SK-N-DZ (cell line): Measurements from ENCODE around the gene ZBTB21.
"Not testable (repeated sequence)": the region's sequence is repeated elsewhere in the genome, so short reads cannot be mapped to it uniquely, and the experiment has no call there.

Experiments used
- DNase-seq: peaks from one replicate; pipeline ENCODE4 v3.0.0-alpha.2; 2015; ENCODE audit warnings: low spot score

The ZBTB21 gene

DNA sequence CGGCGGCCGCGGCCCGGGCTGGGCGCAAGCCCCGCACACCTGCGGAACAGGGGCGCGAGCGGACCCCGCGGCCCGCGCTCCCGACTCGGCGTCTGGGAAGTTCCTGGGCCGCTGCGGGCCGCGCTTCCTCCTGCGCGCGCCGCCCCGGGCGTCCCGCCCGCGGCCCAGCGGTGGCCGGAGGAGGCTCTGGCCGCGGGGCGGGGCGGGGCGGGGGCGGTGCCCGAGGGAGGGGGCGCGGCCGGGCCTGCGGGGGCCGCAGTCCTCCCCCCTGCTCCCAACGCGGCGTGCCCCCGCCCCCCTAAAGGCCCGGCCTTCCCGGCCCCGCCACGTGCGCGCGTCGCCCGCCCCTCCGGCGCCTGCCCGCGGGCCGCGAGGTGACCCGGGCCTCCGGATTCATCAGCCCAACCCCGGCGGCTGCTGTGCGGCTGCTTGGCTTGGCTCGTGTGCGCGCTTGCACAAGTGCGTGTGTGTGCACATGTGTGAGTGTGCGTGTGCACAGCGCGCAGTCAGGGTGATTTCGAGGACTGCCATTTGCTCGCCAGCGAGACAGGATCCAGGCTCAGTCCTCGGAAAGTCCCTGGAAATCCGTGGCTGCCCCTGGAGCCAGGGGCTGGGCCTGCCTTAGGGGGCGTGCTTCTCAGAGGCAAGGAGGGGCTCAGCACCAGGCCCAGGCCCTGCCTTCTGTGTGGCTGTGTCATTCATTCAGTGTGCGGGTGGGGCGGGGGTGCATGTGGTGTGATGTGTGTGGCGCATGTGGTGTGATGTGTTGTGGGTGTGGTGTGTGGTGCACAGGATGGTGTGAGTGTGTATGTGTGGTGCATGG, 56.1 kb downstream of the ZBTB21 start, which contains the start of gene C2CD2:
Gene C2CD2 (minus strand): TSS at position 188 of the 823 bp plus-strand sequence. CDS start 370 bp downstream, outside the sequence.
- peak; percentile 73 for DNase-seq

DNA sequence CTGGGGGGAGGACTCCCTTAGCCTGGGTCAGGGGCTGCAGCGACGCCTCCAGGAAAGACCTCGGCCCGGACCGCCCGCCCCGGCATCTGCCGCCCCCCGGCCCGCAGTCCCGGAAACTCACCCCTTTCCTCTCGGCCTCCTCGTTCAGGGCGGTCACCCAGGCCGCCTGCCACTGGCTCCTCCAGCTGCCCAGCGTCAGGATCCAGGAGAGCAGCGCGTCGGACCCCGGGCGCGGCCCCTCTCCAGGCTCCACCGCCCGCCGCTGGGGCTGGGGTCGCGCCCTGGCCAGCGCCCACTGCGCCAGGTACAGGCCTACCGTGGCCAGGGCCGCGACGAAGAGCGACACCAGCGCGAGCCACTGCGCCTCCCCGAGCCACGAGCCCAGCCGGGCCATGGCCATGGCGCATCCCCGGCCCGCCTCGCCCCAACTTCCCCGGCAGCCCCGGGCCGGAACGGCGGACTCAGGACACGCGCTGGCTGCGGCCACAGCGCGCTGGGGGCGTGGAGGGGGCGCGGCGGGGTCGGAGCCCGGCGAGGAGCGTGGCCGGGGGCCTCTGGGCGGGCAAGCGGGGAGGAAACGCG, 56.8 kb downstream of the ZBTB21 start:
- no peak for DNase-seq

- peak; percentile 28 for DNase-seq
Measured at GRCh38 chr21:41952568-41953248, 57.5 kb downstream of the ZBTB21 start.

- no peak for DNase-seq
Measured at GRCh38 chr21:41951876-41952567, 58.1 kb downstream of the ZBTB21 start.

GRCh38 chr21:41950941-41951351, 59.2 kb downstream of the ZBTB21 start:
- no peak for DNase-seq

DNA sequence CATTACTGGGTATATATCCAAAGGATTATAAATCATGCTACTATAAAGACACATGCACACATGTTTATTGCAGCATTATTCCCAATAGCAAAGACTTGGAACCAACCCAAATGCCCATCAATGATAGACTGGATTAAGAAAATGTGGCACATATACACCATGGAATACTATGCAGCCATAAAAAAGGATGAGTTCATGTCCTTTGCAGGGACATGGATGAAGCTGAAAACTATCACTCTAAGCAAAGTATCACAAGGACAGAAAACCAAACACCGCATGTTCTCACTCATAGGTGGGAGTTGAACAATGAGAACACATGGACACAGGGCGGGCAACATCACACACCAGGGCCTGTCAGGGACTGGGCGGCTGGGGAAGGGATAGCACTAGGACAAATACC, 60.5 kb downstream of the ZBTB21 start:
- not testable (repeated sequence) for DNase-seq

DNA sequence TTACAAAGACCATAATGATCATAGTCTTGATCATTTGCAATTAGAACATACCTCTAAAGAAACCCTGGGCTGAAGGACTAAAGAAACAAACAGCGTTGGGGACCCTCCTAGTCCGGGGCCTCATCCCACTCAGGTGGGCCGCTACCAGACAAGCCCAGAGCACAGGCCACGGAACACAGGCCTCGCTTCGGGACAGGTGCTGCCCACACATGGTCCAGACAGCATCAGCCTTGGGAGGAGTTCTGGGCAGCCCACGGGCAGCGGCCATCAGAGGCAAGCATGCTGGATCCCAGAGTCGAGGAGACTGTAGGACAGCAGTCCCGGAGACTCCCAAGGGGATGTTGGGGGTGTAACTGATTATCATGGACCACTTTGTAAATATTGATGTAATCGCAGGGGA, 61.3 kb downstream of the ZBTB21 start:
- no peak for DNase-seq

DNA sequence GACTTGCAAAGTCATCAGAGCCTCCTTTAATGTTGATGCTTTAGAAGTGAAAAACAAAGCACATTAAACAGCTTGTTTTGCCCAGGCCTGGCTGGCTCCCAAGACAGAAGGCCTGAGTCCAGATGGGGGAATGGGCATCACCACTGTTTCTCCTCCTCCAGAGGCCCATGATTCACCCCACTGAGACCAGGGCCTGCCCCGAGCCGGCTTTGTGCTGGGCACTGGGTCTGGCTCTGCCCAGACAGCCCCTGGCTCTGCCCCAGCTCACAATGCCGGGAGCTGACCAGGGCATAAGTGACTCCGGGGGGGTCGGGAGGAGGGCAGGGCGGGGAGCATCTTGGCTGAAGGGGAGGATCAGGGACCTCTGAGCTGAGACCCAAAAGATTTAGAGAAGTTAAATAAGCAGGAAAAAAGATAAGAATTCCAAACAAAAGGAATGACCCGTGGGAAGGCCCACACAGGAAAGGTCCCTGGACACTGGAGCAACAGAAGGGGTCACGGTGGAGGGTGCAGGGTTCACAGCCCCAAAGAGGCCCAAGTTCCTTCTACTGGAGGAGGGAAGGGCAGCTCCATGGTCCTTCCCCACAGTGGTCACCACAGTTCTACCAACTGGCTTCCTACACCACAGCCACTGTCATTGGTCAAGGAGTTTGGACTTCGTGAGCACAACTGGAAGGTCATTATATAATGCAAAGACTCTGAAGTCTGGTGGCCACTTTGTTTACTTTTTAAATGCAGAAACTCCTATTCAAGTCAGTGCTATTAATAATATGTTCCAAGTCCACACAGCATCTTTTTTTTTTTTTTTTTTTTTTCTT, 61.9 kb downstream of the ZBTB21 start:
- no peak for DNase-seq

- DNase-seq: no peak
Measured at GRCh38 chr21:41945982-41946381, 64.2 kb downstream of the ZBTB21 start.

DNA sequence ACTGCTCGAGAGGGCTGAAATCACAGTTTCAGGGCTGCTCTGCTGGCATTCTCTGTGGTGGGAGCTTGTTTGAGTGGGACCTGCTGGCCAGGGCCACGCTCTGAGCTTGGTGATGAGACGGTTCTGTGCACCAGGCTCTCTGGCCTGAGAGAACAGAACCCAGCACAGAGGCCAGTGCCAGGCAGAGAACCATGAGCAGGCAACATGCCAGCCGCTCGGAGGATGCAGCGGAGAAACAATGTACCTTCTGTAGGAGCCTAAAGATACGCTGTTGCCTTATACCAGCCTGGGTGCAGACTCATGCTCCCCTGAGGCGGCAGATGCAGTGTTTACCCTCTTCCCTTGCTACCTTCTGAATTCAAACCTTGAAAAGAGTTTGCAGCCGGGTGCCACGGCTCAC, 66.3 kb downstream of the ZBTB21 start:
- no peak for DNase-seq

DNA sequence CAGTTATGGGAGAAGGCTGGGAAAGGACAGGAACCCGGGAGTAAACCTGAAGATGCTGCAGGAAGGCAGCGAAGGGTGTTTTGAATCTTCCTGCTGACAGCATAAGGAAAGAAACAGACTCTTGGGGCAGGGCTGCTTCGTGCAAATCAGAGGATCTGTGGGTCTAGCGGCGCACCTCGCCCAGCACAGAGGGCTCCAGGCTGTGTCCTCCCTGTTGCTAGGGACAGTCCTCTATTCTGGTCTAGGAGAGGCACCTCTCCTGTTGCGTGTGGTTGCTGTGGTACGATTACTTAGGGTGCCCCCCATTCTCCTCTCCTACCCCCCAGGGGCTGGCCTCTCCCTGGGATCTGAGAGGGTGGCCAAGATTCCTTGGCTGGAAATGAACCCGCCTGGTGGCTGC, 67.7 kb downstream of the ZBTB21 start:
- DNase-seq: no peak

GRCh38 chr21:41941941-41942340, 68.2 kb downstream of the ZBTB21 start:
- DNase-seq: no peak

DNA sequence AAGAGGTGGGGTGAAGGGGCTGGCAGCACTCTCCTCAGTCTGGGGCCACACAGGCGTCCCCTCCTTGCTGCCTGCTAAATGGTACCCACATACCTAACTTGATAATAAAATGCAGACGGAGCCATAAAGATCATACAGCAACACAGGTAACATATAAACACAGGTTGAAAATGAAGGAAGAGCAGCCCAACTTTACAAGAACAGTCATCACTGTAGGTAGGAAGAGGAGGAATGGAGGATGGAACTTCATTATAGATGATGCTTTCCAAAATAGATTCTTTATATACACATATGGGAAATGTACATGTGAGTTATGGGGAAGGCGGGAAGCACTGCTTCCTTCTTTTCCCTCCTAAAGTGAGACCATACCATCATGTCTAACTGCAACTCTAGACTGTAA, 69.7 kb downstream of the ZBTB21 start:
- DNase-seq: no peak

GRCh38 chr21:41939391-41939790, 70.8 kb downstream of the ZBTB21 start:
- DNase-seq: no peak
